Coronary artery (tissue), 2 donors: Measurements from ENCODE around the gene PIERCE2.
"Not testable (repeated sequence)": the region's sequence is repeated elsewhere in the genome, so short reads cannot be mapped to it uniquely, and the experiment has no call there.

Experiments used
- DNase-seq: peaks from one replicate; pipeline ENCODE4 v3.0.0-alpha.2; 2017; ENCODE audit warnings: low spot score
- H3K27ac ChIP-seq, 2 donors: fragments of 200-600 bp; sonication (generic); one replicate each; pipeline ENCODE4 v1.5.1; 2016 to 2019
- H3K4me3 ChIP-seq: fragments of 200-600 bp; sonication (generic); 2 replicates; pipeline ENCODE4 v1.5.1; 2016; ENCODE audit warnings: mild to moderate bottlenecking, moderate library complexity
- CTCF ChIP-seq: fragments of 200-600 bp; sonication (generic); IDR thresholded peaks from one replicate; pipeline ENCODE4 v1.5.1; 2019; ENCODE audit warnings: antibody characterized with exemption

Gene PIERCE2

GRCh38 chr15:55379095-55379494, 29.2 kb upstream of the PIERCE2 start:
- DNase-seq, result no peak
- Histone ChIP-seq H3K27ac (no peak overlapping the region), H3K4me3 (no peak overlapping the region)
- no peak for TF ChIP-seq CTCF

GRCh38 chr15:55381595-55381994, 26.7 kb upstream of the PIERCE2 start:
- Histone ChIP-seq H3K27ac (no peak overlapping the region), H3K4me3 (no peak overlapping the region)
- TF ChIP-seq CTCF, result no peak
- DNase-seq, result no peak

GRCh38 chr15:55383687-55384086, 24.6 kb upstream of the PIERCE2 start:
- Histone ChIP-seq H3K27ac (no peak overlapping the region), H3K4me3 (no peak overlapping the region)
- DNase-seq, result no peak
- TF ChIP-seq CTCF, result no peak

GRCh38 chr15:55387027-55387426, 21.3 kb upstream of the PIERCE2 start:
- no peak for TF ChIP-seq CTCF
- Histone ChIP-seq H3K27ac (no peak overlapping the region), H3K4me3 (no peak overlapping the region)
- no peak for DNase-seq

GRCh38 chr15:55389264-55389607, 19.1 kb upstream of the PIERCE2 start:
- DNase-seq, result no peak
- TF ChIP-seq CTCF, result no peak
- no peak overlapping the region for H3K27ac ChIP-seq
- no peak overlapping the region for H3K4me3 ChIP-seq

GRCh38 chr15:55394694-55395093, 13.6 kb upstream of the PIERCE2 start:
- DNase-seq, result no peak
- Histone ChIP-seq H3K27ac (no peak overlapping the region), H3K4me3 (no peak overlapping the region)
- no peak for TF ChIP-seq CTCF

- H3K4me3 ChIP-seq, result no peak overlapping the region
- no peak for DNase-seq
- H3K27ac ChIP-seq, result no peak overlapping the region
- TF ChIP-seq CTCF, result no peak
These were observed 10.1 kb upstream of the PIERCE2 start for GRCh38 chr15:55398243-55398642.

GRCh38 chr15:55400050-55400449, 8.2 kb upstream of the PIERCE2 start:
- DNase-seq, H3K27ac ChIP-seq, H3K4me3 ChIP-seq: not testable (repeated sequence)
